ENCODE results near the gene SLC4A1. TPM values are rescaled to one million over a fixed set of nuclear protein-coding genes. Genes with fewer than 3 reads are reported as not detected.

The SLC4A1 gene
- polyA plus RNA-seq (2012; rRNA removed): not detected in 2 replicates
- polyA plus RNA-seq (2012; cell fraction: cytosol; rRNA removed): not detected in 2 replicates
- 0.08 TPM in 1 of 2 replicates, not detected in the other for polyA plus RNA-seq (2012; cell fraction: nucleus; rRNA removed)

- WGBS (ENCODE audit: low lambda C conversion rate): 67% methylated on average over 12 of the region's 14 CpGs
- Histone ChIP-seq H3F3A (replicated peaks; ENCODE audit: insufficient read depth) (no peaks in the 10 kb centered on the region), H3K9me3 (no peaks in the 10 kb centered on the region), H3K4me3 (ENCODE audit: low read depth in 2 of 2, low read length in 1 of 2) (no peak within 1 kb of the TSS), H3K4me1 (ENCODE audit: control insufficient read depth in 1 of 2, insufficient read depth in 2 of 2, low read depth in 1 of 2, low read length in 1 of 2) (peaks cover 0 to 14% of the 10 kb centered on the region in 2 experiments; a peak in 1 of 4 replicates), H3K9ac (no peak within 1 kb of the TSS), H3K36me3 (replicated peaks in 1 of 2; ENCODE audit: control insufficient read depth in 1 of 2, insufficient read depth in 2 of 2, low read length in 1 of 2) (no peaks in the 10 kb centered on the region), H4K20me1 (ENCODE audit: insufficient read depth) (no peaks in the 10 kb centered on the region), H3K27me3 (ENCODE audit: insufficient read depth) (no peaks in the 10 kb centered on the region; the same call in 1 of the 2 replicates), H3K27ac (ENCODE audit: low read depth in 2 of 2, low read length in 1 of 2) (no peak within 1 kb of the TSS), H3K9me2 (no peaks in the 10 kb centered on the region), H2AFZ (ENCODE audit: low read depth) (no peak within 1 kb of the TSS), H3K79me2 (ENCODE audit: insufficient read depth) (no peaks in the 10 kb centered on the region), H3K4me2 (no peak within 1 kb of the TSS)
- peak; percentile 44 for DNase-seq
- POLR2A ChIA-PET: no interaction called here
- TF ChIP-seq RAD21 (IDR thresholded peaks at IDR 0.05; ENCODE audit: low read length) (no peak), GATA2 (CRISPR knock-in tag; IDR thresholded peaks at IDR 0.05) (no peak), MEF2A (IDR thresholded peaks at IDR 0.05; ENCODE audit: borderline replicate concordance, low read depth) (no peak), USF1 (IDR thresholded peaks at IDR 0.05; ENCODE audit: borderline replicate concordance, low read depth) (no peak), YY1 (IDR thresholded peaks at IDR 0.05; ENCODE audit: low read depth) (no peak), EZH2phosphoT487 (IDR thresholded peaks at IDR 0.05; ENCODE audit: borderline replicate concordance, low read depth) (no peak), ELF1 (IDR thresholded peaks at IDR 0.05) (no peak), GABPA (IDR thresholded peaks at IDR 0.05; ENCODE audit: low read depth) (no peak), IRF3 (IDR thresholded peaks at IDR 0.05; ENCODE audit: low read depth, low read length) (no peak), CHD2 (IDR thresholded peaks at IDR 0.05; ENCODE audit: low read length, partially characterized antibody) (no peak), NFIC (IDR thresholded peaks at IDR 0.05; ENCODE audit: borderline replicate concordance) (no peak), NRF1 (IDR thresholded peaks at IDR 0.05; ENCODE audit: low read depth, low read length) (no peak), MXI1 (IDR thresholded peaks at IDR 0.05; ENCODE audit: low read depth, low read length) (no peak), RCOR1 (IDR thresholded peaks at IDR 0.05; ENCODE audit: low read length) (no peak), USF2 (IDR thresholded peaks at IDR 0.05; ENCODE audit: borderline replicate concordance, low read depth, low read length) (no peak), POLR2AphosphoS5 (IDR thresholded peaks at IDR 0.05; ENCODE audit: low read depth, low read length) (no peak)
- TF ChIP-seq, protein P1, sequence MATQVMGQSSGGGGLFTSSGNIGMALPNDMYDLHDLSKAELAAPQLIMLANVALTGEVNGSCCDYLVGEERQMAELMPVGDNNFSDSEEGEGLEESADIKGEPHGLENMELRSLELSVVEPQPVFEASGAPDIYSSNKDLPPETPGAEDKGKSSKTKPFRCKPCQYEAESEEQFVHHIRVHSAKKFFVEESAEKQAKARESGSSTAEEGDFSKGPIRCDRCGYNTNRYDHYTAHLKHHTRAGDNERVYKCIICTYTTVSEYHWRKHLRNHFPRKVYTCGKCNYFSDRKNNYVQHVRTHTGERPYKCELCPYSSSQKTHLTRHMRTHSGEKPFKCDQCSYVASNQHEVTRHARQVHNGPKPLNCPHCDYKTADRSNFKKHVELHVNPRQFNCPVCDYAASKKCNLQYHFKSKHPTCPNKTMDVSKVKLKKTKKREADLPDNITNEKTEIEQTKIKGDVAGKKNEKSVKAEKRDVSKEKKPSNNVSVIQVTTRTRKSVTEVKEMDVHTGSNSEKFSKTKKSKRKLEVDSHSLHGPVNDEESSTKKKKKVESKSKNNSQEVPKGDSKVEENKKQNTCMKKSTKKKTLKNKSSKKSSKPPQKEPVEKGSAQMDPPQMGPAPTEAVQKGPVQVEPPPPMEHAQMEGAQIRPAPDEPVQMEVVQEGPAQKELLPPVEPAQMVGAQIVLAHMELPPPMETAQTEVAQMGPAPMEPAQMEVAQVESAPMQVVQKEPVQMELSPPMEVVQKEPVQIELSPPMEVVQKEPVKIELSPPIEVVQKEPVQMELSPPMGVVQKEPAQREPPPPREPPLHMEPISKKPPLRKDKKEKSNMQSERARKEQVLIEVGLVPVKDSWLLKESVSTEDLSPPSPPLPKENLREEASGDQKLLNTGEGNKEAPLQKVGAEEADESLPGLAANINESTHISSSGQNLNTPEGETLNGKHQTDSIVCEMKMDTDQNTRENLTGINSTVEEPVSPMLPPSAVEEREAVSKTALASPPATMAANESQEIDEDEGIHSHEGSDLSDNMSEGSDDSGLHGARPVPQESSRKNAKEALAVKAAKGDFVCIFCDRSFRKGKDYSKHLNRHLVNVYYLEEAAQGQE (IDR thresholded peaks at IDR 0.05; ENCODE audit: low read depth, low read length): no peak
- TF ChIP-seq, protein P2, sequence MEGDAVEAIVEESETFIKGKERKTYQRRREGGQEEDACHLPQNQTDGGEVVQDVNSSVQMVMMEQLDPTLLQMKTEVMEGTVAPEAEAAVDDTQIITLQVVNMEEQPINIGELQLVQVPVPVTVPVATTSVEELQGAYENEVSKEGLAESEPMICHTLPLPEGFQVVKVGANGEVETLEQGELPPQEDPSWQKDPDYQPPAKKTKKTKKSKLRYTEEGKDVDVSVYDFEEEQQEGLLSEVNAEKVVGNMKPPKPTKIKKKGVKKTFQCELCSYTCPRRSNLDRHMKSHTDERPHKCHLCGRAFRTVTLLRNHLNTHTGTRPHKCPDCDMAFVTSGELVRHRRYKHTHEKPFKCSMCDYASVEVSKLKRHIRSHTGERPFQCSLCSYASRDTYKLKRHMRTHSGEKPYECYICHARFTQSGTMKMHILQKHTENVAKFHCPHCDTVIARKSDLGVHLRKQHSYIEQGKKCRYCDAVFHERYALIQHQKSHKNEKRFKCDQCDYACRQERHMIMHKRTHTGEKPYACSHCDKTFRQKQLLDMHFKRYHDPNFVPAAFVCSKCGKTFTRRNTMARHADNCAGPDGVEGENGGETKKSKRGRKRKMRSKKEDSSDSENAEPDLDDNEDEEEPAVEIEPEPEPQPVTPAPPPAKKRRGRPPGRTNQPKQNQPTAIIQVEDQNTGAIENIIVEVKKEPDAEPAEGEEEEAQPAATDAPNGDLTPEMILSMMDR (IDR thresholded peaks at IDR 0.05): no peak
- CTCF ChIA-PET: interaction anchor here (0.9 to 1.0 kb wide), 2 partner anchors 17 to 27 kb away, joined by 3 read pairs; no protein-coding TSS in a partner anchor
Observed at GRCh38 chr17:44267818-44268490, at the start of gene SLC4A1. TSS of gene SLC4A1 (minus strand) at chr17:44268135. CDS start at chr17:44262866, 5,269 bp downstream.
